ENCODE data around the gene RAD23A. TPM values are rescaled to one million over a fixed set of nuclear protein-coding genes. Genes with fewer than 3 reads are reported as not detected.

RAD23A gene
- total RNA-seq, 1 donor from 2014 or later = 112 TPM

- ATAC-seq (ENCODE audit: low read depth) (peak; percentile 97), DNase-seq (peak; percentile 91)
- Mint-ChIP-seq H3K4me3 (peak overlapping the region; percentile 87), H3K4me1 (peaks cover 7% of the 10 kb centered on the region), H3K27me3 (no peaks in the 10 kb centered on the region), H3K36me3 (ENCODE audit: low read depth) (no peaks in the 10 kb centered on the region), H3K9me3 (no peaks in the 10 kb centered on the region), H3K27ac (peak overlapping the region; percentile 69)
- TF ChIP-seq CTCF (IDR thresholded peaks at IDR 0.05) = no peak
- POLR2A ChIA-PET = interaction anchor here (0.6 to 1.9 kb wide), 16 partner anchors 8 to 287 kb away, joined by 3 to 13 read pairs (median 6); partner anchors contain the start of genes CALR, DNASE2, GADD45GIP1 and GCDH
- intact Hi-C loops (cut with micrococcal nuclease) = loop anchor here (1.0 to 2.0 kb wide), 3 partner anchors 26 to 128 kb away; partner anchors contain the start of gene CALR
- CTCF ChIA-PET = interaction anchor here (0.7 to 3.4 kb wide), 35 partner anchors 9 to 782 kb away, joined by 3 to 53 read pairs (median 4); partner anchors contain the start of genes CALR, GADD45GIP1, NACC1 and RAD23A
Observed at GRCh38 chr19:12965017-12965811, 19.6 kb downstream of the RAD23A start.

GRCh38 chr19:12965812-12966135, 20.1 kb downstream of the RAD23A start:
- Mint-ChIP-seq H3K36me3 (ENCODE audit: low read depth) (no peaks in the 10 kb centered on the region), H3K27ac (no peak overlapping the region), H3K4me1 (peaks cover 7% of the 10 kb centered on the region), H3K27me3 (no peaks in the 10 kb centered on the region), H3K9me3 (no peaks in the 10 kb centered on the region), H3K4me3 (peak overlapping the region; percentile 69)
- TF ChIP-seq CTCF (IDR thresholded peaks at IDR 0.05) = no peak
- DNase-seq (no peak), ATAC-seq (ENCODE audit: low read depth) (no peak)
- intact Hi-C loops (cut with micrococcal nuclease) = loop anchor here (1.0 to 2.0 kb wide), 3 partner anchors 27 to 128 kb away; partner anchors contain the start of gene CALR
- CTCF ChIA-PET = interaction anchor here (0.7 to 3.4 kb wide), 33 partner anchors 9 to 782 kb away, joined by 3 to 53 read pairs (median 4); partner anchors contain the start of genes CALR, GADD45GIP1, NACC1 and RAD23A
- POLR2A ChIA-PET = interaction anchor here (0.8 to 1.9 kb wide), 14 partner anchors 9 to 190 kb away, joined by 3 to 13 read pairs (median 6); partner anchors contain the start of genes CALR, DNASE2, GADD45GIP1 and GCDH

DNA sequence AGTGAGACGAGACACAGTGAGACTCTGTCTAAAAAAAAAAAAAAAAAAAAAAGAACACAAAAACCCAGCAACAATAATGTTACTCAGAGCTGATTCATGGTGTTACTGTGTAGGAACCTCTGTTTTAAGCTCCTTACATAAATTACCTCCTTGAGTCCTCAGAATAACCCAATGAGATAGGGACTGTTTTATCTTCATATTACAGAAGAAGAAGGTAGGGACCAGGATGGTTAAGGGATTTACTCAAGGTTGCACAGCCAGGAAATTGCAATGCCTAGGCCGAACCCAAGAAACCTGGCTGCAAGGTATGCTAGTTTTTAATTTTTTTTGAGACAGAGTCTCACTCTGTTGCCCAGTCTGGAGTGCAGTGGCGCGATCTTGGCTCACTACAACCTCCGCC, 22.2 kb downstream of the RAD23A start:
- intact Hi-C loops (cut with micrococcal nuclease) = no loop called here
- ChIA-PET POLR2A (interaction anchor here (0.6 to 1.0 kb wide), 5 partner anchors 11 to 146 kb away, joined by 3 read pairs; partner anchors contain the start of gene GADD45GIP1), CTCF (interaction anchor here (1.0 kb wide), 1 partner anchor 9 kb away, joined by 3 read pairs; no protein-coding TSS in a partner anchor)
- no peaks in the 10 kb centered on the region for H3K36me3 Mint-ChIP-seq (ENCODE audit: low read depth)
- ATAC-seq (ENCODE audit: low read depth) (no peak), DNase-seq (no peak)
- peaks cover 7% of the 10 kb centered on the region for H3K4me1 Mint-ChIP-seq
- H3K9me3 Mint-ChIP-seq = no peaks in the 10 kb centered on the region
- H3K27ac Mint-ChIP-seq = no peak overlapping the region
- H3K27me3 Mint-ChIP-seq = no peaks in the 10 kb centered on the region
- no peak overlapping the region for H3K4me3 Mint-ChIP-seq
- TF ChIP-seq CTCF (IDR thresholded peaks at IDR 0.05) = no peak

DNA sequence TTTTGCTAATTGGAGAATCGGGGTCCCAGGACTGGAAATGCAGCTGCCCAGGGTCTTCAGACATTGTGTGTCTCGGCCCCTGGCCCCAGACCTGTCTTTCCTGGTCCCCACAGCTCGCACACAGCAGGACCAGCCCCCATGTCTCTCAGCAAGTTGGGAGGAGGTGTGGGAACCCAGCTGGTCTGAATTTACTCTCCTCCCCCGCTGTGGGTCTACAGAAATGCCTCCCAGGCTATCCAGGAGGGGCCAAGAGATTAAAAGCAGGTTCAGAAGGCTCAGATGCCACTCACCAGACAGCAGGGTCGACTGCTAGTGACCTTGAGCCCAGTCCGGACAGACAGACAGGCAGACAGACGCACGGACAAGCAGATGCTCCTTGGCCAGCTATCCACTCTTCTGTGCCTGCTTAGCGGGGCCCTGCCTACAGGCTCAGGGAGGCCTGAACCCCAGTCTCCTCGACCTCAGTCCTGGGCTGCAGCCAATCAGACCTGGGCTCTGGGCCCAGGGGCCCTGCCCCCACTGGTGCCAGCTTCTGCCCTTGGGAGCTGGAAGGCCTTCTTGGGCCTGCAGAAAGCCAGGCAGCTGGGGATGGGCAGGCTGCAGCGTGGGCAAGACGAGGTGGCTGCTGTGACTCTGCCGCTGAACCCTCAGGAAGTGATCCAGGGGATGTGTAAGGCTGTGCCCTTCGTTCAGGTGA, 23.8 kb downstream of the RAD23A start, which contains the start of gene DAND5:
DAND5 (plus strand) TSS at position 285 of the 697 bp plus-strand sequence; CDS start at position 370, 85 bp downstream.
- Mint-ChIP-seq H3K4me1 (peaks cover 7% of the 10 kb centered on the region), H3K4me3 (no peak within 1 kb of the TSS), H3K9me3 (no peaks in the 10 kb centered on the region), H3K27me3 (no peaks in the 10 kb centered on the region), H3K27ac (no peak within 1 kb of the TSS), H3K36me3 (ENCODE audit: low read depth) (no peaks in the 10 kb centered on the region)
- POLR2A ChIA-PET = no interaction called here
- no peak for TF ChIP-seq CTCF (IDR thresholded peaks at IDR 0.05)
- DNase-seq = no peak
- CTCF ChIA-PET = no interaction called here
- no peak for ATAC-seq (ENCODE audit: low read depth)
- intact Hi-C loops (cut with micrococcal nuclease) = no loop called here
